Measurements from ENCODE around the gene UCKL1.
A peak's percentile ranks its signal among the peaks of the same experiment; 100 is the strongest.

UCKL1 gene

DNA sequence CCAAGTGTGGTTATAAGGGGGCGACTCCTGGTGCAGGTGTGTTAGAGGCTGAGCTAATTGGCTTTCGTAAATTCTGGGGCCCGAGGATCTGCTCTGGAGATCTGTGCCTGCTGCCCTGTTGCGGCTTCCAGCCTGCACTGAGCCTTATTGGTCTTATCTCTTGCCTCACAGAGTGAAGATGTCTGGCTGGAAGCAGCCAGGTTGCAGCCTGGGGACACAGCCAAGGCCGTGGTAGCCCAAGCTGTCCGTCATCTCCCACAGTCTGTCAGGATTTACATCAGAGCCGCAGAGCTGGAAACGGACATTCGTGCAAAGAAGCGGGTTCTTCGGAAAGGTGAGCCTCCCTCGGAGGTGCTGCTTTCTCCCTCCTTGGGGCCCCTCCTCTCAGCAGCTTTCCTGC is 44.7 kb upstream of the UCKL1 start:
- no peak overlapping the region for H3K9ac ChIP-seq
- H3K36me3 ChIP-seq (ENCODE audit: insufficient read depth): peaks cover 13% of the 10 kb centered on the region
- no peak for TF ChIP-seq CTCF (conservative IDR thresholded peaks at IDR 0.05; ENCODE audit: low read depth, low read length)
- no peaks in the 10 kb centered on the region for H3K79me2 ChIP-seq (ENCODE audit: insufficient read depth, low read depth)
- no peaks in the 10 kb centered on the region for H3K27me3 ChIP-seq (ENCODE audit: insufficient read depth, low read depth)
- no peak overlapping the region for H3K27ac ChIP-seq
- no peak overlapping the region for H2AFZ ChIP-seq (ENCODE audit: low read depth)
- no peaks in the 10 kb centered on the region for H4K20me1 ChIP-seq (ENCODE audit: insufficient read depth)
- no peak overlapping the region for H3K4me2 ChIP-seq
- H3K4me1 ChIP-seq (ENCODE audit: low read depth, poor library complexity, severe bottlenecking): no peaks in the 10 kb centered on the region
- H3K4me3 ChIP-seq (IDR thresholded peaks at IDR 0.05; ENCODE audit: insufficient read depth, low read depth, low read length): no peak overlapping the region

DNA sequence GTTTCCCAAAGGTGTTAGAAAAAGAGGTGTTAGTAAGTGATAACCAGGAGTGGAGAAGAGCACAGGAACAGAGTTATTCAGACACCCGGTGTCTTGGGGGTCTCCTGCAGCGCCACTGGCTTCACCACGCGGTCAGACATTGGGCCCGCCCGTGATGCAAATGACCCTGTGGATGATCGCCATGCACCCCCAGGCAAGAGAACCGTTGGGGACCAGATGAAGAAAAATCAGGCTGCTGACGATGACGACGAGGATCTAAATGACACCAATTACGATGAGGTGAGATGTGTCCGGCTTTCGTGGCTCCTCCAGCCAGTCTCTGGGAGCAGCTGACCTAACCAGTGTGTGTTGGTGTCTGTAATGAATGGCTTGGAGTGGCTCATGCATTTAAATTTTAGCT is 26.7 kb upstream of the UCKL1 start:
- Histone ChIP-seq H3K36me3 (ENCODE audit: insufficient read depth) (peaks cover 19% of the 10 kb centered on the region; the same call in 1 of the 2 replicates), H3K4me3 (IDR thresholded peaks at IDR 0.05; ENCODE audit: insufficient read depth, low read depth, low read length) (no peak overlapping the region), H3K9ac (no peak overlapping the region), H3K4me1 (ENCODE audit: low read depth, poor library complexity, severe bottlenecking) (peaks cover 28% of the 10 kb centered on the region), H4K20me1 (ENCODE audit: insufficient read depth) (no peaks in the 10 kb centered on the region), H3K27ac (no peak overlapping the region), H2AFZ (ENCODE audit: low read depth) (no peak overlapping the region), H3K27me3 (ENCODE audit: insufficient read depth, low read depth) (no peaks in the 10 kb centered on the region), H3K79me2 (ENCODE audit: insufficient read depth, low read depth) (peaks cover 38% of the 10 kb centered on the region), H3K4me2 (no peak overlapping the region)
- no peak for TF ChIP-seq CTCF (conservative IDR thresholded peaks at IDR 0.05; ENCODE audit: low read depth, low read length)

DNA sequence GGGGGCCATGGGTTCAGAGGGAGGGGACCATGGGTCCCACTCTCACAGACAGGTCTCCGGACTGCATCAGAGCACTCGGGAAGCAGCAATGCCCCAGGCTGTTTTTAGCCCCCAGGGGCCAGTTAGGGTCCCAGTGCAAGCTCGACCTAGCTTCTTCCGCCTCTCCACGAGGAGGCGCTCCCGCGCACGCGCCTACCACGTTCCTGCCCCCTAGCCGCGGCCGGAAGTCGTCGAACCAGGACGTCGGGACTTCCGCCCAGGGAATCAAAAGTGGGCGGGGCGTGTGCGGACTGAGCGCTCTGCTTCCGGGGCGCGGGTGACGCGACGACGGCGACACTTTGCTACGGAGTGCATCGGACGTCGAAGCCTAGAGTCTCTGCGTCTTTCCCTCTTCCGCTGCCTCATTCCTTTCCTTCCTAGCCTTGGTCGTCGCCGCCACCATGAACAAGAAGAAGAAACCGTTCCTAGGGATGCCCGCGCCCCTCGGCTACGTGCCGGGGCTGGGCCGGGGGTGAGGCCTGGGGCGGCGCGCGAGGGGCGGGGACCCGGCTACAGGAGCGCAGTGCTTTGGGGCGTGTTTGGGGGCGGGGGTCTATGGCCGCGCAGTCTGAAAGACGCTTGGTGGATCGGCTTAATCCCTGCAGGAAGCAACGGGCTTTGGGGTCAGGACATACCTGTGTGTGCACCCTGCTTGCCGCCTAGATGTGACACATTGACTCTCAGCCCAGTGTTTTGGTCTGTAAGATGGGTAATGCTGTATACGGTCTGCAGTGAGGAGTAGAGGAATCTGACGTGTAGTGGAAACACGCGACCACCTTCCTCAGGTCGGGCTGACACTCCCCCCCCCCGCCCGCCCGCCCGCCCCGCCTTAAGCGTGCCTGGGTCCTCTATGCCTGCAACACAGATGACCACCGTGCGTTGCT is 24.9 kb upstream of the UCKL1 start, which contains the start of gene PRPF6:
TSS of gene PRPF6 (plus strand) at position 327 of the 923 bp plus-strand sequence. CDS start at position 441, 114 bp downstream.
- peak within 1 kb of the TSS; percentile 97 for H3K4me2 ChIP-seq
- H3K27me3 ChIP-seq (ENCODE audit: insufficient read depth, low read depth): no peaks in the 10 kb centered on the region
- H3K79me2 ChIP-seq (ENCODE audit: insufficient read depth, low read depth): peaks cover 38% of the 10 kb centered on the region
- H3K36me3 ChIP-seq (ENCODE audit: insufficient read depth): peaks cover 13% of the 10 kb centered on the region; the same call in 1 of the 2 replicates
- no peaks in the 10 kb centered on the region for H4K20me1 ChIP-seq (ENCODE audit: insufficient read depth)
- peak within 1 kb of the TSS; percentile 85 for H2AFZ ChIP-seq (ENCODE audit: low read depth)
- H3K4me1 ChIP-seq (ENCODE audit: low read depth, poor library complexity, severe bottlenecking): peaks cover 29% of the 10 kb centered on the region
- H3K27ac ChIP-seq: peak within 1 kb of the TSS; percentile 68
- peak; percentile 87 for TF ChIP-seq CTCF (conservative IDR thresholded peaks at IDR 0.05; ENCODE audit: low read depth, low read length)
- H3K4me3 ChIP-seq (IDR thresholded peaks at IDR 0.05; ENCODE audit: insufficient read depth, low read depth, low read length): peak within 1 kb of the TSS; percentile 9
- H3K9ac ChIP-seq: peak within 1 kb of the TSS; percentile 64

GRCh38 chr20:63980317-63980805 is 24.1 kb upstream of the UCKL1 start:
- H3K4me3 ChIP-seq (IDR thresholded peaks at IDR 0.05; ENCODE audit: insufficient read depth, low read depth, low read length): peak overlapping the region; percentile 9
- peaks cover 29% of the 10 kb centered on the region for H3K4me1 ChIP-seq (ENCODE audit: low read depth, poor library complexity, severe bottlenecking)
- TF ChIP-seq CTCF (conservative IDR thresholded peaks at IDR 0.05; ENCODE audit: low read depth, low read length): no peak
- H3K79me2 ChIP-seq (ENCODE audit: insufficient read depth, low read depth): peaks cover 38% of the 10 kb centered on the region
- peak overlapping the region; percentile 68 for H3K27ac ChIP-seq
- no peaks in the 10 kb centered on the region for H4K20me1 ChIP-seq (ENCODE audit: insufficient read depth)
- H2AFZ ChIP-seq (ENCODE audit: low read depth): peak overlapping the region; percentile 85
- H3K27me3 ChIP-seq (ENCODE audit: insufficient read depth, low read depth): no peaks in the 10 kb centered on the region
- H3K9ac ChIP-seq: peak overlapping the region; percentile 64
- peak overlapping the region; percentile 91 for H3K4me2 ChIP-seq
- peaks cover 8% of the 10 kb centered on the region; the same call in 1 of the 2 replicates for H3K36me3 ChIP-seq (ENCODE audit: insufficient read depth)
